Neutrophil (primary cell): ENCODE measurements around the gene KLHL3.

ENCODE experiments used
- H3K27ac ChIP-seq: fragments of 200-600 bp; sonication (generic); 2 replicates; pipeline ENCODE4 v1.5.1; 2016; ENCODE audit warnings: mild to moderate bottlenecking, moderate library complexity
- H3K27me3 ChIP-seq: fragments of 200-600 bp; sonication (generic); 2 replicates; pipeline ENCODE4 v1.6.0; 2016; ENCODE audit warnings: mild to moderate bottlenecking
- H3K36me3 ChIP-seq: fragments of 200-600 bp; sonication (generic); 2 replicates; pipeline ENCODE4 v1.5.1; 2017
- H3K4me1 ChIP-seq, 2 experiments: fragments of 200-600 bp in 1 of 2; sonication (generic) in 1 of 2; 1 replicate in 1 of 2; 2 replicates in 1 of 2; pipeline versions ENCODE4 v1.5.1 to v1.6.1; 2013 to 2016; ENCODE audit warnings: low read depth in 1 of 2, low read length in 1 of 2, mild to moderate bottlenecking in 1 of 2, moderate library complexity in 1 of 2; ENCODE audit not compliant: control insufficient read depth in 1 of 2, insufficient read depth in 1 of 2
- H3K4me3 ChIP-seq, 2 experiments: fragments of 200-600 bp in 1 of 2; sonication (generic) in 1 of 2; 1 replicate in 1 of 2; 2 replicates in 1 of 2; pipeline ENCODE4 v1.5.1; 2013 to 2016; ENCODE audit warnings: low read depth in 1 of 2, low read length in 1 of 2, mild to moderate bottlenecking in 1 of 2, moderate library complexity in 1 of 2
- H3K9me3 ChIP-seq: fragments of 200-600 bp; sonication (generic); 2 replicates; pipeline ENCODE4 v1.5.1; 2016
- CTCF ChIP-seq: fragments of 200-600 bp; sonication (generic); IDR thresholded peaks from 2 replicates; pipeline ENCODE4 v1.5.1; 2016; ENCODE audit warnings: antibody characterized with exemption

KLHL3 gene

DNA sequence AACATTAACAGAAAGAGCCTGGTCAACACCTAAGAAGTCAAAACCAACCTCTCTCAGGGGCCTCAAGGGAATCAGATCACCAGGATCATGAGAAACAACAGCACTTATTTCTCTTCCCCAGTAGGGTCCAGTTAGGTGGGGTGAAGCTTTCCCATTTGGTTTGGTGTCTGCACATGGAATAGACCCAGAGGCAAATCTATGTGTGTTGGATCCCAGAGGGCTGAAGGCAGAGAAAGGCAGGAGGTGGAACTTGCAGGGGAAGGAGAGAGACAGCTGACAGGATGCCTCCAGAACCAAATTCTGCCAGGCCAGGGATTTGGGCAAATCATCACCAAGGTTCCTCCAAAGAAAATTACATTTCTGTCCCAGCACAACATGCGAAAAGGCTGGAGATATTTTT lies 132.0 kb downstream of the KLHL3 start:
- Histone ChIP-seq H3K4me1 (no peaks in the 10 kb centered on the region), H3K9me3 (no peaks in the 10 kb centered on the region), H3K36me3 (no peaks in the 10 kb centered on the region), H3K27ac (no peak overlapping the region), H3K27me3 (peaks cover 77% of the 10 kb centered on the region), H3K4me3 (no peak overlapping the region)
- no peak for TF ChIP-seq CTCF

DNA sequence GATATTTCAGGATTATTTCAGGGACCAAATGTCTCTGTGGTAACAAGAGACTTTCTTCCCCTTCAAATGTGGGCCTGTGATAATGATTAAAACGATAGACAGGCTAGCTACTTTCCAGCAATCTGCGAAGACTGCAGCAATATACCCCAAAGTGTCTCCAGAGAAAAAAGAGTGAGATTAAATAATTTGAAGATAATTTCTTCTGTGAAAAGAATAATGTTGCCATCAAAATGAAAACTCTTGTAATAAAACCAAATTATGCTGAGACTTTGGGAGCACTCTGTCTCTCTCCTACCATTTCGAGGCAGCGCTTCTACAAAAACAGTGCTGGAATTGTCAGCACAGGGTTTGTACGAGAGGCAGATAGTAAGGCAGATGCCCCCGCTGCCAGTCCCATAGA lies 132.5 kb downstream of the KLHL3 start:
- H3K27ac ChIP-seq: no peak overlapping the region
- no peaks in the 10 kb centered on the region for H3K36me3 ChIP-seq
- H3K4me3 ChIP-seq: no peak overlapping the region
- H3K9me3 ChIP-seq: no peaks in the 10 kb centered on the region
- TF ChIP-seq CTCF: no peak
- no peaks in the 10 kb centered on the region for H3K4me1 ChIP-seq
- H3K27me3 ChIP-seq: peaks cover 77% of the 10 kb centered on the region

DNA sequence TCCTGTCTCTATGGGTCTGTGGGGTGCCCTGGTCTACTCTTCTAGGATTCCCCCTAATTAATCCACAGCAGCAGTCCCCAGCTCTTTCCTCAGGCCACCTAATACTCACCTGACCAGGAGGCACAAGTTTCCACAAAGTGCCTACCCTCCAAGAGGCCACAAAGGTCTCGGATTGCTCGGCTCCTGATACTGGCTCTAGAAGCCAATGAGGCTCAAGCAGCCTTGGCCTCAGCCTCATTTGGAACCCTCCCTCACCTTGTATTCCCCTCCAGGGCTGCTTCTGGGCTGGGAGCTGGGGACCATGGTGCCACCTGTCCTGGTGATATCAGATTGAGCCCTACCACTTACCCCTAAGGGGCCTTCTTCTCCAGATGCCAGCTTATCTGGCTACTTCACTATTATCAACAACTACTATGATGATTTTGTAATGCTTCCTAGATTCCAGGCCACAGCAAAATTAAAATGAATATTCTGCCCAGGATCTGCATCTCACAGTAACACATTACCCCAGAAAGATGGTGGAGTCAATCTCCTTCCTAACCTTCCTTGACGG lies 133.1 kb downstream of the KLHL3 start:
- Histone ChIP-seq H3K27me3 (peaks cover 77% of the 10 kb centered on the region), H3K4me3 (no peak overlapping the region), H3K4me1 (no peaks in the 10 kb centered on the region)

DNA sequence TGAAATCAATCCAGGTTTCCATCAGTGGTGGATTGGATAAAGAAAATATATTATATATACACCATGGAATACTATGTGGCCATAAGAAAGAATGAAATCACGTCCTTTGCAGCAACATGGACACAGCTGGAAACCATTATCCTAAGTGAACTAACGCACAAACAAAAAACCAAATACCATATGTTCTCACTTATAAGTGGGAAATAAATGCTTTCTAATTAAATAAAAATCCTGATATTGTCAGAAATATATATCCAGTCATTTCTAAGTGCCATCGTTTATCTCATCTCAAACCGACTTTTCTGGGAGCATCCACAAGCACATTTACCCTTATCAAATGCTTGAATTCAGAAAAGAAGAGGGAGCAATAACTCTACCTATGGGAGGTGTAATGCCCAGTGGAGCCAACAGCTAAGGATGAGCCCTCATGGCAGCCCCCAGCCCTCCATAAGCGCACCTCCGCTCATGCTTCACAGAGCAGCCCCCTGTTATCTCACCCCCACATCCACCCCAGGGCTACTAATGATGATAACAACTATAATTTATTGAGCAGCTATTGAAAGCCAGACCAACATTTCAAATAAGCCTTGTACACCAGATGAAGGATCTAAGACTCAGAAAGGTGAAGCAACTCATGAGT lies 135.0 kb downstream of the KLHL3 start:
- no peaks in the 10 kb centered on the region for H3K36me3 ChIP-seq
- H3K4me3 ChIP-seq: no peak overlapping the region
- no peak for TF ChIP-seq CTCF
- H3K9me3 ChIP-seq: no peaks in the 10 kb centered on the region
- H3K27ac ChIP-seq: no peak overlapping the region
- peaks cover 77% of the 10 kb centered on the region for H3K27me3 ChIP-seq
- H3K4me1 ChIP-seq: no peaks in the 10 kb centered on the region

More for the DNA sequence above, 133.1 kb downstream of the KLHL3 start:
- Histone ChIP-seq H3K36me3 (no peaks in the 10 kb centered on the region), H3K27ac (no peak overlapping the region), H3K9me3 (no peaks in the 10 kb centered on the region)
- no peak for TF ChIP-seq CTCF

DNA sequence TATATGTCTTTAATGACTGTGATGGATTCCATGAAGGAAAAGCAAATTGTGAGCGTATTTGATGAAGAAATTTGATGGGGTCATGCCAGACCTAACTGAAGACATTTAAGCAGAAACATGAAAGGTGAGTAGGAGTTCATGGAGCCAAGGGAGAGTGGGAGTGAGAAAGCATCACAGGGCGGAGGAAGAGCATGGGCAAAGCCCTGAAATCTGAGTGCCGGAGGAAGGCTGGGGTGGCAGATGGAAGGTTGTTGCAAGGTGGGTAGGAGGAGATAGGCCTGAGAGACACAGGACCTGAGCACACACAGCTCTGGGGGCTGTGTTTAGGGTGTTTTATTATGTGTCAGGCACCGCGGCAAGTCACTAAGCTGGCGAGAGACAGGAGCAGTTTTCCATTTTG lies 136.4 kb downstream of the KLHL3 start:
- no peaks in the 10 kb centered on the region for H3K36me3 ChIP-seq

More for the DNA sequence above, 136.4 kb downstream of the KLHL3 start:
- no peak overlapping the region for H3K4me3 ChIP-seq
- H3K9me3 ChIP-seq: no peaks in the 10 kb centered on the region
- H3K4me1 ChIP-seq: no peaks in the 10 kb centered on the region
- H3K27ac ChIP-seq: no peak overlapping the region
- no peak for TF ChIP-seq CTCF
- H3K27me3 ChIP-seq: peaks cover 77% of the 10 kb centered on the region
